HG03280 (cell line): ENCODE measurements around the gene PCDHB12.
"Not testable (repeated sequence)": the region's sequence is repeated elsewhere in the genome, so short reads cannot be mapped to it uniquely, and the experiment has no call there.

Experiments used
- ATAC-seq: cut with Tn5 transposase; IDR thresholded peaks from one replicate; pipeline ENCODE4 v1.9.1; 2021; ENCODE audit warnings: mild to moderate bottlenecking, moderate library complexity; ENCODE audit not compliant: unreplicated experiment

The PCDHB12 gene

GRCh38 chr5:141208478-141208877 lies at the start of gene PCDHB12:
TSS of gene PCDHB12 (plus strand) at chr5:141208719. CDS start at chr5:141208908, 189 bp downstream.
- no peak for ATAC-seq

DNA sequence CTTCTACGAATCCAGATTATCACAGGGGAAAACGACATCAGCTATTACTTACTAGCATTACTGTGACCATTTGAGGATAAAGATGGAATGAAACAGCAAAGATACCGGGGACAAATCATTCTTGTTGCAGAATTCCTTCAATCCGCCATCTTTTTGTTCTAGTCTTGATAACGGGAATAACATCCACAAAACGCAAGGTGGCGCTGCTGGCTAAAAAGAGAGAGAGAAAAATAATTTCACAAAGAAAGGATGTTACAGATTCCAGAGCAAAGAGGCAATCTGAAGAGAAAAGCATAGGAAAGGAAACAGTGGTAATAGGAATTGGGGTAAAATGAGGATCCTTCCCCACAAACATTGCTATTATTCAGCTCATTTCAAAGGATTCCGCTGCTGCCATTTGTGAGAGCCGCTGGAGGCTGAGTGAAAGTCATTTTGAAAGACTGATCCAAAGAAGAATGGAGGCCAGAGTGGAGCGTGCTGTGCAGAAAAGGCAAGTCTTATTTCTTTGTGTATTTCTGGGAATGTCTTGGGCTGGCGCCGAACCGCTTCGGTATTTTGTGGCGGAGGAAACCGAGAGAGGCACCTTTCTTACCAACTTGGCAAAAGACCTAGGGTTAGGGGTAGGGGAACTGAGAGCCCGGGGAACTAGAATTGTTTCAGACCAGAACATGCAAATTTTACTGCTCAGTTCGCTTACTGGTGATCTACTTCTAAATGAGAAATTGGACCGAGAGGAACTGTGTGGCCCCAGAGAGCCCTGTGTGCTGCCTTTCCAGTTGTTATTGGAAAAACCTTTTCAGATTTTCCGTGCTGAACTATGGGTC lies 35.9 kb upstream of the PCDHB12 start, which contains the start of gene PCDHB7:
Gene PCDHB7, plus strand, starts transcription at position 264 of the 824 bp plus-strand sequence. Its CDS starts 192 bp downstream, at position 456.
- ATAC-seq = no peak

- not testable (repeated sequence) for ATAC-seq
Observed at GRCh38 chr5:141174291-141175104, 34.0 kb upstream of the PCDHB12 start.

- no peak for ATAC-seq
Observed at GRCh38 chr5:141175933-141176332, 32.6 kb upstream of the PCDHB12 start.

DNA sequence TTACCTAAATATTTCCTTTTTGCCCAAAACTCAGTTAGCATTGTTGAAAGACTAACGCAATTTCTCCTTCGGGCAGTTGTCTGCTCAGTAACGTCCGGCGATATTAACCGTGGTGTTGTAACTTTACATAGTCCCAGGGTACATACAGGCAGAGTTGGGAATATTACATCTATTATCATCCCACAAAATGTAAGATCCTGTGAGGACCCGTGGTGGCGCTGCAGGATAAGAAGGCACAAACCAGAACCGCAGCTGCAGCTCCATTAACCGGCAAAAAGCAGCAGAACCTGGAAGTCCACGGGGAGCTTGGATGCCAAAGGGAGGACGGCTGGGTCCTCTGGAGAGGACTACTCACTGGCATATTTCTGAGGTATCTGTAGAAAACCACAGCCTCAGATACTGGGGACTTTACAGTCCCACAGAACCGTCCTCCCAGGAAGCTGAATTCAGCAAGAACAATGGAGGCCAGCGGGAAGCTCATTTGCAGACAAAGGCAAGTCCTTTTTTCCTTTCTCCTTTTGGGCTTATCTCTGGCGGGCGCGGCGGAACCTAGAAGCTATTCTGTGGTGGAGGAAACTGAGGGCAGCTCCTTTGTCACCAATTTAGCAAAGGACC lies 30.8 kb upstream of the PCDHB12 start, which contains the start of gene PCDHB8:
Gene PCDHB8, plus strand, starts transcription at position 214 of the 615 bp plus-strand sequence. Its CDS starts 245 bp downstream, at position 459.
- not testable (repeated sequence) for ATAC-seq

GRCh38 chr5:141179371-141179770 lies 29.1 kb upstream of the PCDHB12 start:
- not testable (repeated sequence) for ATAC-seq

- ATAC-seq = not testable (repeated sequence)
Observed at GRCh38 chr5:141179876-141180275, 28.6 kb upstream of the PCDHB12 start.

GRCh38 chr5:141180313-141180712 lies 28.2 kb upstream of the PCDHB12 start:
- ATAC-seq = no peak

DNA sequence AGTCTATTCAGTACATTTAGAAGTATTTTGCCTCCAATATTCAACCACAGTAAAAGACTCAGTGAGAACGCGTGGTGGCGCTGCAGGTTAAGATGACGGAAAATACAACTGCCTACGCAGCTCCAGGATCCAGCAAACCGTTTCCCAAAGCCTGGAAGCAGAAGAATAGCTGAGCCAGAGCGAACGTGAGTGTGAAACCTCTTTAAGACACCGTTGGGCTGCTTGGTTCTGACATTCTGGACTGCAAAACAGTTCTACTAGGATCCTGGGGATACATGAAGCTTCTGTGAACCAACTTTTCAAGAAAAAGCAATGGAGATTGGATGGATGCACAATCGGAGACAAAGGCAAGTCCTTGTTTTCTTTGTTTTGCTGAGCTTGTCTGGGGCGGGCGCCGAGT lies 26.3 kb upstream of the PCDHB12 start, which contains the start of gene PCDHB16:
Gene PCDHB16, plus strand, starts transcription at position 140 of the 400 bp plus-strand sequence. Its CDS starts 173 bp downstream, at position 313.
- ATAC-seq = no peak

- ATAC-seq = not testable (repeated sequence)
Observed at GRCh38 chr5:141184117-141184855, 24.2 kb upstream of the PCDHB12 start.

DNA sequence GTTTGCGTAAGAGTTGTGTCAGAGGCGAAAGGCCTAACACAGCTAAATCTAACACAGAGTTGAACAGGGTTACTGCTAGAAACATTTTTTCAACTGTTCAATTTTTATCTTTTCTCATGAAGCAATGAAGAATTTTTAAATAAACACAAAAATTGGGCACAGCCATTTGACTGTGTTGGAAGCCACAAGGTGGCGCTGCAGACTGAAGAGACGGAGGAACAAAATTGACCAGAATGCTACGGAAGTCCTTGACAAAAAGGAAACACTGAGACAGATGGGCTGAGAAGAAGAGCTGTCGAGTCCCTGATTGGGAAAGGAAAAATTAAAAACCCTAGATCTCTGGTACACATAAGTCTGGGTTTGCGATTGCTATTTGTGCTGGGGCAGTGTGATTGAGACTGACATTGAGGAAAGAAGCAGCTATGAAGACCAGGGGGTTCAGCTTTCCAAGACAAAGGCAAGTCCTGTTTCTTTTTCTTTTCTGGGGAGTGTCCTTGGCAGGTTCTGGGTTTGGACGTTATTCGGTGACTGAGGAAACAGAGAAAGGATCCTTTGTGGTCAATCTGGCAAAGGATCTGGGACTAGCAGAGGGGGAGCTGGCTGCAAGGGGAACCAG lies 21.5 kb upstream of the PCDHB12 start, which contains the start of gene PCDHB9:
Gene PCDHB9, plus strand, starts transcription at position 265 of the 616 bp plus-strand sequence. Its CDS starts 158 bp downstream, at position 423.
- no peak for ATAC-seq

- not testable (repeated sequence) for ATAC-seq
Observed at GRCh38 chr5:141188682-141189081, 19.8 kb upstream of the PCDHB12 start.

- ATAC-seq = not testable (repeated sequence)
Observed at GRCh38 chr5:141189131-141189530, 19.4 kb upstream of the PCDHB12 start.

- no peak for ATAC-seq
Observed at GRCh38 chr5:141192110-141192725, 16.3 kb upstream of the PCDHB12 start, which contains the start of gene PCDHB10. TSS of gene PCDHB10 (plus strand) at chr5:141192353. CDS start at chr5:141192553, 200 bp downstream.

GRCh38 chr5:141194332-141194731 lies 14.2 kb upstream of the PCDHB12 start:
- not testable (repeated sequence) for ATAC-seq

DNA sequence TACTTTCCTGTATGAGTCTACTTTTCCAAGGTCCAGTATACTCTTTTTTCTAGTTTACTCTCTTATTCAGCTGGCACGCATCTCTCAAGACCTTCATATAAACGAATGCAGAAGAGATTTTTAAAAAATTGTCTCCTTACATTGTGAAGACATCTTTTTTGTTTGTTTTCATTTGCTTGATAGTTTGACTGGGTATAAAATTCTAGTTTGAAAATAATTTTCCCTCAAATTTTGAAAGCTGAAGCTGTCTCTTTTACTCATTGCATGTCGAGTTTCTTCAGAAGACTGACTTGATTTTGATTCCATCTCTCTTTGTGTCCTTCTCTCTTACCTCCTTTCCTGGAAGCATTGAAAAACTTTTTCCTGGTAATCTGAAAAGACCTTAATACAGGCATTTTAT lies 12.2 kb upstream of the PCDHB12 start:
- no peak for ATAC-seq

- no peak for ATAC-seq
Observed at GRCh38 chr5:141199359-141200235, 8.9 kb upstream of the PCDHB12 start, which contains the start of gene PCDHB11. TSS of gene PCDHB11 (plus strand) at chr5:141199627. CDS start at chr5:141199775, 148 bp downstream.

- ATAC-seq = not testable (repeated sequence)
Observed at GRCh38 chr5:141201126-141201525, 7.4 kb upstream of the PCDHB12 start.
